Activated CD4-positive, alpha-beta memory T cell treated with anti-CD3 and anti-CD28 coated beads, Interleukin-2, amount 10 ng/mL, durations not matched to agents 7 days and 5 days (primary cell): ENCODE results near the gene DAB1. TPM values are rescaled to one million over a fixed set of nuclear protein-coding genes. Genes with fewer than 3 reads are reported as not detected.

Experiments used
- CTCF ChIA-PET: fragments of 350-600 bp; sonication (Branson Sonifier 250); formaldehyde crosslinking; loops from one replicate; lab custom pipeline; 2021; ENCODE audit warnings: antibody characterized with exemption, inconsistent platforms; lab: Charles Lee
- POLR2A ChIA-PET: fragments of 350-600 bp; sonication (Branson Sonifier 250); formaldehyde crosslinking; loops from one replicate; lab custom pipeline; 2021; ENCODE audit warnings: antibody characterized with exemption; lab: Charles Lee
- DNase-seq: peaks from one replicate; pipeline ENCODE4 v3.0.0-alpha.2; 2020
- H3K27ac Mint-ChIP-seq: one replicate; pipeline ENCODE4 v1.8.0; 2021; ENCODE audit warnings: mild to moderate bottlenecking, mixed read lengths
- H3K27me3 Mint-ChIP-seq: one replicate; pipeline ENCODE4 v1.8.0; 2021; ENCODE audit warnings: mixed read lengths
- H3K36me3 Mint-ChIP-seq: one replicate; pipeline ENCODE4 v1.8.0; 2021; ENCODE audit warnings: low read depth, mixed read lengths
- H3K4me1 Mint-ChIP-seq: one replicate; pipeline ENCODE4 v1.8.0; 2021; ENCODE audit warnings: mixed read lengths
- H3K4me3 Mint-ChIP-seq: one replicate; pipeline ENCODE4 v1.8.0; 2021; ENCODE audit warnings: mild to moderate bottlenecking, mixed read lengths
- H3K9me3 Mint-ChIP-seq: one replicate; pipeline ENCODE4 v1.8.0; 2021; ENCODE audit warnings: mixed read lengths
- total RNA-seq, 2 experiments: library from RNA; stranded (reverse); gene quantifications; one replicate each; pipeline ENCODE4 v1.2.3, GENCODE V29; 2021

DAB1 gene
- total RNA-seq, 2 experiments from 2014 or later: 3.9 to 4.0 TPM

DNA sequence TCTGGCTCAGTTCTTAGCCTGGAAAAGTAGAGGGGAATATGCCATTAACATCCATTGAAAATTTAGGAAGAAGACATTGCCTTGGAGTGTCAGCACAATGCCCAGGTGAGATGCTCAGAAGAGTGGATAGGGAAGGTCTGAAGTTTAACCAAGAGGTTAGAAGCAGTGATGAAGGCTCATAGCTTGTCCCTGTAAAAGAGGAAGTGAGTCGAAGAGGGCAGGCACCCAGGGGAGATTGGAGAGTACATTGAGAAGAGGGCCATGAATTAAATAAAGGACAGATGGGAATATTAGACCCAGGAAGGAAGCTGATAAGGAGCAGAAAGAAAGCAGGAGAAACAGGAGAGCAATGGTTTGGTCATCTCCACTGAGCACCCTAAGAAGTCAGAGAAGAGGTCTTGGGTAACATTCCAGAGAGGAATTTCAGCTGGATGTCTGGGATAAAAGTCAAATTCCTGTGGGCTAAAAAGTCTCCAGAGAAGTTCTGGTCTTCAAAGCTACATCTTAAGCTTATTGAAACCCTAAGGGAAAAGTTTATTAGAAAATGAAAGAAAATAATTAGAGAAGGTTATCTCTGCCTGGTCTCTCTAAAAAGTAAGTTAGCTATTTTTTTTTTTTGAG is 475.3 kb downstream of the DAB1 start:
- Mint-ChIP-seq H3K27ac (no peak overlapping the region), H3K4me3 (no peak overlapping the region), H3K27me3 (no peaks in the 10 kb centered on the region), H3K36me3 (no peaks in the 10 kb centered on the region), H3K9me3 (no peaks in the 10 kb centered on the region), H3K4me1 (no peaks in the 10 kb centered on the region)
- no peak for DNase-seq
- ChIA-PET POLR2A (no interaction called here), CTCF (no interaction called here)
